GDM1 (cell line): ENCODE results near the gene RHOH.

Source experiments
- DNase-seq: peaks from one replicate; lab custom pipeline; 2025; lab: John Stamatoyannopoulos, UW

The RHOH gene

DNA sequence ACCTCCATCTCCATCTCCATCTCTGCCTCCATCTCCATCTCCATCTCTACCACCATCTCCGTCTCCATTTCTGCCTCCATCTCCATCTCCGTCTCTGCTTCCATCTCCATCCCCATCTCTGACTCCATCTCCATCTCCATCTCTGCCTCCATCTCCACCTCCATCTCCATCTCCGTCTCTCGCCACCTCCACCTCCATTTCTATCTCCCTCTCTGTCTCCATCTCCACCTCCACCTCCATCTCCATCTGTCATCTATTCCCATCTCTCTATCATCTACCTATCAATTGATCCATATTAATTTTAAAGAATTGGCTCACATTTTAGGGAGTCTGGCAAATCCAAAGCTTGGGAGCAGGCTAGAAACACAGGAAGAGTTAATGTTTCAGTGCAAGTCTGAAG, 98.7 kb downstream of the RHOH start:
- no peak for DNase-seq
